ENCODE measurements around the gene C1D.

The C1D gene

DNA sequence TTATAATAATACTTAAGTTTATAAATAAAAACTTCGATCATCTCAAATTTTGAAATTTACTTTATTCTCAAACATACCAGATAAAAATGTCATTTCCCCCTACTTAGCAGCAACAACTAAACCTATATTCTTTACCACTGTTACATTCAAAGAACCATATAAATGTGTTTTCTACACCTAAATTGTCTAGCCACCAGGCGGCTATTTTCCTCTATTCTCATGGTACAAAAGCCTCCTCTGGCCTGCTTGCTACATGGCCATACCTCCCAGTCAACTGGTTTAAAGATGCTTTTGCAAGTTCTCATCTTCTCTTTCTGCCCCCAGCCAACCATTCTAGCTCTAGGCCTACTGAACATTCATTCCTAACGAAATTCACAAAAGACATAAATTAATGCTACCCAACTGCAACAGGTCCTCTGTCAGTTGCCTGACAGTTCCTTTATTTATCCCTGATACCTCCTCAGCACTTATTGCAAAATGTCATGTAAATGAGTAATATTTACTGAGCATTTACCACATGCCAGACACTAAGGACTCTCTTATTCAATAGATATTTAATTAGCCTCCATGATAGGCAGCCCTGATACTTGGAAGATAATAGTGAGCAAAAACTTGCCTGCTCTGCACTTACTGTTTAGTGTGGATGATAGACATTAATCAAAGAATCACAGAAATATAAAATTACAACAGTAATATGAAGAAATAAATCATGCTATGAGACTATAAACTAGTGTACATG, 5.0 kb downstream of the C1D start:
- DNase-seq: no peak

DNA sequence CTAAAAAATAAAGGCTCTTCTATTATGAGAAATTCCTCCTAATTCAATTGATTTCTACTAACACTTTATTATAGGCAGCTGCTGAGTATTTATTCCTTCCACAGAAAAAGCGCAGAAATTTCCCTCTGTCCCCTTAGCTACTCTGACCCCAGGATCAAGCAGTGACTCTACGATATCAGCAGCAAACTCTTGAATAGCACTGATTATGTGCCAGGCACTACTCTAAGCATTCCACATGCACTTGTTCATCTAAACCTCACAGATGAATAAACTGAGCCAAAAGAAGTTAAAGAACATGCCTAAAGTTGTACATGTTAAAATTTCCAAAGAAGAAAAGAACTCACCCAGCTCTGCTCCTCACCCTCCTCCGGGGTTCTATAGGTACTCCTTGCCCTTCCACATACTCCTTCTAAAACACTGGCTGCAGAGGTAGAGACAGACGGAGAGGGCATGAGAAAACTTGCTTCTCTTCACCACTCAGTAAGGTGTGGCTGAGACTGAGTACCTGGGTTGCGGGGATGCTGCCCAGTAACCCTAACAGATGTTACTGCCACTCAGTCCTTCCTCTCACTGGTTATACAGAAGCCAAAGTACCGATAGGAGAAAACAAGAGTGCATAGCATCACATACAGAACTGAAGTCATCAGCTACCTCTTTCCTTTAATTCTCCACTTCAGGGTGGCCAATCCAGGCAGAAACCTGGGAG, 9.9 kb downstream of the C1D start:
- DNase-seq: no peak

DNA sequence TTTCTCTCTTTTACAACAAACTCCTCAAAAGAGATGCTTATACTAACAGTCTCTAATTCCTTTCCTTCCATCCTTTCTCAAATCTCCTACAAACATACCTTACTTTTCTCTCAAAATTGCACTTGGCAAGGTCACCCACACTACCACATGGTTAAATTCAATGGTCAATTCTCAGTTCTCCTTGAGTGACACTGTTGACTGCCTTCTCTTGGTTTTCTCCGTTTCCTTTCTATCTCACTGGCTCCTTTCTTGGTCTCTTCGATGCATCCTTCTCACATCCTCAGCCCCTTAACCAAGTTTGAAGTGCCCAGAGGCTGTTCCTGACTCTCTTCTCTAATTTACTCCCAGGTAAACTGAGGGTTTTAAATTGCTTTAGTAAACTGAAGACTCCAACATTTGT, 12.5 kb downstream of the C1D start:
- DNase-seq: no peak

DNA sequence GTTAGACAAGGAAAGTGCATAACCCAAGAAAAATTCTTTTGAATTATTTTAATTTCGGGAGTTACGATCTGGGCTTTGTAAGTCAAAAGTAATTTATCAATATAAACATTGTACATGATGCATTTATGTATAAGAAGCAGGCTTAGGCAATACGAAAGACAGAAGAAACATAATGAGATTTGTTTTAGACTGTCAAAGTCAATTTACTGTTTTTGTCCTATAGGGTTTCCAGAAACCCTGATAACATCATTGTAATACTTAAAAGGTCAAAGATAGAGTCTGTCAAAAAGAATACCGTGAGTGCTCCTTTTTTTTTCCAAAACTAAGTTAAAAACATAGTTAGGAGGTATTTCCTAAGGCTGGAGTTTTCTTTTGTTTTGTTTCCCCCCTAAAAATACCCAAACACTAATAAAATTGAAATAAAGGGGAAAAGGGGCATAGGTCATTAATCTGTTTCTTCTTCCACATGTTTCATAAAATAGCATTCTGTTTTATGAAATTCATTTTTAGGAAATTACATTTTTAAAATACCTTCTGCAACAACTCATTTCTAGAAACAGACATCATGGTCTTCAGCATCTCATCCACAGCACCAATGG, 16.1 kb downstream of the C1D start:
- DNase-seq: no peak

DNA sequence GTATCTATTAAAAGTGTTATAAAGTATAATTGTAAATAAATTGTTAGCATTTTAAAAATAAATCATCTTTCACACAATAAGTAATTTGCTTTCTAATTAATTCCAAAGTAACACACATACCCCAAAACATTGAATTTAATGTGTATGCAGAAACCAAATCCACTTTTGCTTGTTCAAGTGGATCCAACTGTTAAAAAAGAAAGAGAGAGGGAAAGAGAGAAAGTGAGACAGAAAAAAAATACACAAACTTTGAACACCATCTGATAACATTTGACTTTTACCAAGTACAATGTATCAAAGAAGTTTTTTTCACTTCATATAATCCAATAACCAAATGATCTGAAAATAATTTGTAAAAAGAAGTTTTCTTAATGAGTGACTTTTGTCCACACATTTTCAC, 16.6 kb downstream of the C1D start:
- DNase-seq: no peak

DNA sequence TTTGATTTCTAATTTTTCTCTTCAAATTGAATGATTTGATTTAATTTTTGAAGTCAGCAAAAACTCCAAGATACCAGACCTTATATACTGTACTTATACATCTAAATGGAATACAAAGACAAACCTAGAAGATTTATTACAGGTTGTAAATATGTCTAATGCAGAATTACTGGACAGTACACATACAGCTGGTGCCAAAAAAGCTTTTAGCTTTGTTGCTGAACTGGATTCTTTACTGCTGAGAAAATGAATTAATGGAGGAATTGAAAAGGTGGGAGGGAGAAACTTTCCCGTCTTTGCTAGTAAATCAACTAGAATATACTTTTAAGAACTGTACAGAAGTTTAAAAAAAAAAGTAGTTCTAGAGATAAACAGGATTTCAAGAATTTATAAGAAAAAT, 17.5 kb downstream of the C1D start:
- DNase-seq: no peak

DNA sequence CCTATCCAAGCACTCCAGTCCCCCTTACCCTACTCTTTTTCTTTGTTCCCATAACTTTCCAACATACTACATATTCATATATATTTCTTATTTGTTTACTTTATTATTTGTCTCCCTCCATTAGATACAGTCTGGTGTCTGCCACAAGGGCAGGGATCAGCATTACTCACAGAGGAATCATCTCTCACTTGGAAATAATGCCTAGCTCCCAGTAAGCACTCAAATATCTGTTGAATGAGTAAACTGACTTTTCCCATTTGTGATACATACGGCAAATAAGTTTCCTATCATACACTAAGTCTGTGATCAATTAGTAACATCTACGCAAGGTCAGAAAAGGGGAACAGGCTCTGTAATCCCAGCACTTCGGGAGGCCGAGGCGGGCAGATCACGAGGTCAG, 18.7 kb downstream of the C1D start:
- DNase-seq: no peak

DNA sequence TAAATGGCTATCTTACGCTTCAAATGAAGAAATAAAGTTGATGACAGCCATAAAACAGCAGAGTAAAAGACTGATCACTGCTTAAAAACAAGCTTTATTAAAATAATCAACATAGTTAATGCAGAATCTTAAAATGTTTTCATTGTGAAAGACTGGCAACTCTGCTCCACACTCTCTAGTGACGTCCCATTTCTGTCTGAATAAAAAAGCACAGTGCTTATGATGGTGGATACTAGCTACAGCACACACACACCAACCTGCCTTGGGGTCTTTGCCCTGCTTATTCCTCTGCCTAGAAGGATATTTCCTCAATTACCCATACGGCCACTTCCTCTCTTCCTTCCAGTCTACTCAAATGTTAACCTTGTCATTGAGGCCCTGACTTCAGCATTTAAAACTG, 19.1 kb downstream of the C1D start:
- DNase-seq: no peak

DNA sequence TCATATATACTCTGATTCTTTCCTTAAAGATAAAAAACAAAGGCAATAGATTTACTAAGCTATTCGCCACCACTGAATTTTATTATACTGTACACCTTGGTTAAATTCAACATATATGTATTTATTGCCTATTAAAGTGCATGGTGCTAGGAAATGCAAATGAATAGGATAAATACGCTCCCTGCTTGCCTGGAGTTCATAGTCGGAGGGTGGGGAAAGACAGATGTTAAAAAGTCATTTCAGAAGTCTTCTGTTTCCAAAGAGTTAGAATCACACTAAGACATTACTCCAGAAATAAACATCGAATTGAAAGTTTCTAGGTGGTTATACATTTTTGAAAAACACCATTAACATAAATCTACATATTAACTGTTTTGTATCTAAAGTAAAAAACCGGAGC, 19.8 kb downstream of the C1D start:
- DNase-seq: no peak

DNA sequence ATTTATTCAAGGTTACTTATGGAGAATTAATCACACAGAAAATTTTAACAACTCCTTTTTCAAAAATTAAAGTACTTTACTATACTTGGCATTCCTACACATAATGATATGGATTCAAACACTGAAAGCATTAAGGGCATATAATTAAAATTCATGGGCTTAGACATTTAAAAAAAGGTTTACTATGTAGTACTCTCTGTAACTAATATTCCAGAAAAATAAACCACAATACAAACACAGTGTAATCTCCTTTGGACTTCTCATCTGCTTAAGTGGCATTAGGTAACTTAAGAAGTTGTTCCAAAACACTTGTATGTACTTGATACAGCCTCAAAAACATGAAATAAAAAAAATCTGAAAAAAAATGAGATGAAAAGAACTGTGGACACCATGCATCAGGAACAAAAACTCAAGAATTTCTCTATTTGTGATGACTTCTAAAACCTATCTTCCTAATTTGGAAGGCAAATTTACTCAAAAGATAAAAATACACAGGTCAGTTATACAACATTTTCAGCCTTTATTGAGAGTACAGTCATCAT, 21.0 kb downstream of the C1D start:
- DNase-seq: no peak

DNA sequence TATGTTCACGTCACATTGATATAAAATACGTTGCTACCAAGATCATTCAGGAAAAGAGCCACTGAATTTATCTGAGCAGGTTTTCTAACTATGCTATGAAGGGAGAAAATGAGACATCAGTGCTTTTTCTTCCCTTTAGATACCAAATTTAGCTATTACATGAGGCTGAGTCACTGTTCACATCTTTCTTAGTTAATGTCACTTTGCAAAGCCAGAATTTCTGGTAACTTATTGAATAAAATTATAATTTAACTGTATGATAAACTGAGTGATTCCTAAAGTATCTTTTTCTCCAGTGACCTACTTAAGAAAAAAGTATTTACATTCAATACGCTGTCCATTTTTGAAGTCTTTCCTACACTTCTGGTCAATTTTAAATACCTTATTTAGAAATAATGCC, 22.7 kb downstream of the C1D start:
- no peak for DNase-seq

DNA sequence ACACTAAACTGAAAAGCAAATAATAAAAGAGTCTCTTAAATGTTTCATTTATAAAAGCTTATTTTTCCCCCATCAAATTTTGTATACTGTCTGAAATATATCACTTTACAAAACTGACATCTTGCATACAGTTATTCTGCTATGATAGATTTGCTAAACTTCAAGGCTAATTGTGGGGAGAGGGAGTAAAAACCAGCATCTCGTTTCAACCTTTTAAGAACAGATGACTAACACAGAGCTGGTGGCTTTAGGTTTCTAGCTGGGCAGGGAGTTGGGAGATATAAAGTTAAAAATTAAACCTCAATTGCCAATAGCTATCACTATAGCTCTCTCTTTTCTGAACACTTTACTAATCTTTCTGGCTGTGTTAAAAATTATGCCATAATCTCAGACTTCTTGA, 23.5 kb downstream of the C1D start:
- DNase-seq: no peak

DNA sequence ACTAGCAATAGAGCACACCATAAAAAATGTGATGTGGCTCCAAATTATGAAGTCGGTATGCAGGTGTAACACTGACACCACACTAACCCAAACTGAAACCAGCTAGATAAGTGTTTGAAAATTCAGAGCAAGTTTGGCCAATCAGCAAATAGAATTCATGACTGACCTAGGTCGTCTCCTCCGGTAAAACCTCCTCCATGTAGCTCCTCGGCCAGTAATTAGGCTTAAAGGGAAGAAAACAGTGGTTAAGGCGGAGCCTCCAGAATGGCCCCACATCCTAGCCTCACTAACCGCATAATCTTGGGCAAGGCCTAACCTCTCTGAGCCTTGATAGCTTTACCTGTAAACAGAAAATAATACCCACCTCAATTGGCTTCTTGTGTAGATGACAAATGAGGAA, 30.1 kb downstream of the C1D start:
- DNase-seq: no peak

DNA sequence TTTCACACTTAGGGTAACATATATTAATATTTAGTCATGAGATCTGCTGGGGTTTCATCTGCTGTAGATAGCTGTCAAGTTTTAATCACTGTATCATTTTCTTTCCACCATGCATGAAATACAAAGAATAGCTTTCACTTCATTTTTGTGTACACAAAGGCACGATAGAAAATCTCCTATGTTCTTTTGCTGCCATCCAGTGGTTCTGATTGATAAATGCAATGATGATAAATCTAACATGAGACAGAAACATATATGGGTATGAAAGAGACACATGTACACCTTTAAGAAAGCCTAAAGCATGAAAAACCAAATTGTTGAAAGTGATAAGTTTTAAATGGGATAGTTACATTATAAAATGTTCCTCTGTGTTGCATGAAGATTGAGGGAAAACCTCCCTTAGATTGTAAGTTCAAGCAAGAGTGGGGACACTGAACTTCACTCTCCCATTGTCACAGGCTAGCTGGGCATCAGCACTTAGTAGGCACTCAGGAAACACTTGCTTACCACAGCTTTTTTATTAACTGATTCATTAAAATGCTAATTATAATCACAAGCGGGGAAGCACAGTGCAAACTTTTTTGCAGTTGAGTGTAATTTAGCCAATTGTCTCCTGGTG, 31.2 kb downstream of the C1D start:
- DNase-seq: peak; percentile 14

DNA sequence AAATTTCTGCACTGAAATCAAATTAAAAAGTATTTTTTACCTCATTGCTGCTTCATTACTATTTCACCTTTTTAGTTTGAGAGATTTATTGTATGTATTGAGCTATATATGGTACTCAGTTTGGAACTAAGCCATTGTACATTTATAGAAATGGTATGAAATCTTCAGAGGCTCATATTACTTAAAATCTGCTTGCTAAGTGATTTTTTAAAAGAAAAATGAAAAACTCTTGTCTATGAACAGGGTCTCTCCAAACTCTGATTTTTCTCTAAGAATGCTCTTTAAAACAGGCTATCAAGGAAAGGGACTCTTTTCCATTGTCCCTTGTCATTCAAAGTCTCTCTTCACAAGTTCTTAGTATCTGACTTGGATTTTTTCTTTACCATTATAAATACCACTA, 31.8 kb downstream of the C1D start:
- DNase-seq: no peak

DNA sequence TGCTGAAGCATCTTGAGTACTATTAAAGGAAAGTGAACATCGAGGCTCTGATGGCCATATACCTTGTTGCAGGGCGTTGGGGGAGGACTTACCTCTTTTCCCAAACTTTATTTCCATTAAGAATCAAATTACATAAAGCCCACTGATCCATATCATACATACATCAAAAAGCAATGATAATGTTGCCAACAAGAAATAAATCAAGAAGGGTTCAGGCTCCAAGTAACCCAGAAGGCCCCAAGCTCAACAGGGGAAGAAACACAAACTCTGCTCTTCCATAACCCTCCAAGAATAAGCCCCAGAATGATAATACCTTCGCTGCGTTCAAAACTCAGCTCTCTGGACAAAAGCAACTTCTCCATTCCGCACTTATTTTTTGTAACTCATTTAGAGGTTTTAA, 32.3 kb downstream of the C1D start:
- no peak for DNase-seq

DNA sequence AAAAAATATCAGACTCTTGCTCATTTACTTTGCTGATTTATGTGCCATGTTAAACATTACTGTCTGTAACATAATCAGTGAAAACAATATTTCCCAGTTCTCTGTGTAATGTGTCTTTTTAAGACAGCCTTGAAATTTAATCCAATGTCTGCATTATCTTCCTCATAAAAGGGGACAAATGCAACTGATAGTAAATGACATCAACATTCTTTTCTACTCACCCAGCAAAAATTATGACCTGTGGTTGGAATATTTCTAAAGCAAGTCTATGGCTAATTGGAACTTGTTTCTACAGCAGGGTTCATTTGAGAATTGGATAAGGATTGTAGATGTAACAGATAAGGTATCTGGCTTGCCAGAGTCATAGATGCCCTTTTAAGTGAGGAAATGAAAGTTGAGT, 34.8 kb downstream of the C1D start:
- no peak for DNase-seq

DNA sequence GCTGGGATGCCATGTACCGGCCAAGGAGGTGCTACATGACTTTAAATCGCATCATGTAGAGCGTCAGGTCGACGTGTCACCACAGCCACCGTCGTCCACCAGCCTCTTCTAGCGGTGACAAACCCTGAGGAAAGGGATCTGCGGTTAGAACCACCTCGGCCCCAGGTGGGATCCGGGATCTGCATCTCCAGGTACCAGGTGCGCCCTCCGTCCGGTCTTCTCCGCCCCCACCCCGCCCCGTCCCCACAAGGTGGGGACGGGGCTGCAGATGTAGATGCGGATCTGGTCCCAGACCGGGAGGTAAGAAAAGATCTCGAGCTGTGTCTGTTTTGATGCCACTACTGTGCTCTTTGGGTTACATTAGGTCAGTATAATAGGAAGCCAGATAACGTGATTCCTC, 38.4 kb downstream of the C1D start:
- no peak for DNase-seq

DNA sequence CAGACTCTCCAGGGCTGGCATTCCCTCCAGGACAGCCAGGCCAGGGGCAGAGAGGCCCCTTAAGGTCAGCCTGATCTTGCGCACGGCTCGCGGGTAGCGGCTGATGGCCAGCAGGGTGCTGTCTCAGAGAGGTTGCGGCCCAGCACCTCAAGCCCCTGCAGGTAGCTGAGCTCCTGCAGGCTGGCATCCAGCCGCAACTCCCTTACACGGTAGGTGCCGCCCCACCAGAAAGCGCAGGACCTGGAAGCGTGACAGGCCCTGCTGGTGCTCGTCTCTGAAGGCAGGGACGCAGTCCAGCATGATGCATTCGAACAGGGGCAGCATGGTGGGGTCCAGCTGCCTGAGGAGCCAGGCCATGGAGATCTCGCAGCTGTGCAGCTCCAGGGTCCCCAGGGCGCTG, 38.9 kb downstream of the C1D start:
- no peak for DNase-seq

DNA sequence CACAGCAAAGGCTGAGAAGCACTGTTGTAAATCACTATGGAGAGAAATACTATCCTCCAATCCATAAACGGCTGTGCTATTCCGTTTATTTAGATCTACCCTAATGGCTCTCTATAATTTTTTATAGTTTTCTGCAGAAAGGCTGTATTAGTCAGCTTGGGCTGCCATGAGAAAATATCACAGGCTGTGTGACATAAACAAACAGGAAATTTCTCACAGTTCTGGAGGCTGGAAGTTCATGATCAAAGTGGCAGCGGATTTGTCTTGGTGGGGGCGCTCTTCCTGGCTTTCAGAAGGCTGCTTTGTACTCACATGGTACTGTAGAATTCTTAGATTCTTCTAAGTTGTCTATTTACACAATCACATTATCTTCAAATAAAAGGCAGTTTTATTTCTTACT, 44.1 kb downstream of the C1D start:
- no peak for DNase-seq

DNA sequence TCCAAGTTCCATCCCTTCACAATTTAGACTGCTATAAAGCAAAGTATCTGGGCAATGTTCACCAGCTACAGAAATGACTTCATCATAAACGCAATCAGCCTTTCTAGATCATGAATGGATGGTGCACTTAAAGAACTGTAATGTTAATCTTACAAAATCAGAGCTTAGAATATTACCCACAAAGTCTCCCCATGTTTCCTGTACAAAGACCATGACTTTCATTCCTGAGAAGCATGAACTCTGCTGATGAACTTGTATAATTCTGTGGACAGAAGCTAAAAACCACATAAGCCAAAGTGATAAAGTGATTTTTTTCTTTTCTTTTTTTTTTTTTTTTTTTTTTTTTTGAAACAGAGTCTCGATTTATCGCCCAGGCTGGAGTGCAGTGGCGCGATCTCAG, 53.3 kb downstream of the C1D start:
- no peak for DNase-seq

DNA sequence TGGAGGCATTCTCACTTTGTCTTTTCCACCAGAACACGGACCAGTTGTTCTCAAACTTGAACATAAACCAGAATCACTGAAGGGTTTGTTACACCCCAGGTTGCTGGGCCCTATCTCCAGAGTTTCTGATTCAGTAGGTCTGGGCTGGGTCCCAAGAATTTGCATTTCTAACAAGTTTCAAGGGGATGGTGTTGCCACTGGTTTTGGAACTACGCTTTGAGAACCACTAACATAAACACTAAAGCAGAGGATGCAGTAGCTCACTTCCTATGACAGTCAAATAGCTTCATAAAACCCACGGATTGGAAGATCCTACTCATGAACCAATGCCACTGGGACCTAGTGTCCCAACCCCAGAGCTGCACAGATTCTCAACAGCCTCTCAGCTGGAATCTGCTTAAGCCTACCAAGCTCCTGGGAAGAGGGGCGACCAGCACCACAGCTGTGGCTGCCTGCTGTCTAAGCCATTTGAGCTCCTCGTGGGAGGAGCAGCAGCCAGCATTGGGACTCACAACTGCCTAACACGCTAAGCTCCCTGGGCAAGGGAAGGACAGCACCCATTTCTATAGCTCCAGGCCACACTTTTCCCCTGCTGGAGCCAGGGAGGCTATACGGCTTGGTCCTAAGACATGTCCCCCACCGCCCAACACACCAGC, 62.5 kb downstream of the C1D start:
- DNase-seq: no peak

DNA sequence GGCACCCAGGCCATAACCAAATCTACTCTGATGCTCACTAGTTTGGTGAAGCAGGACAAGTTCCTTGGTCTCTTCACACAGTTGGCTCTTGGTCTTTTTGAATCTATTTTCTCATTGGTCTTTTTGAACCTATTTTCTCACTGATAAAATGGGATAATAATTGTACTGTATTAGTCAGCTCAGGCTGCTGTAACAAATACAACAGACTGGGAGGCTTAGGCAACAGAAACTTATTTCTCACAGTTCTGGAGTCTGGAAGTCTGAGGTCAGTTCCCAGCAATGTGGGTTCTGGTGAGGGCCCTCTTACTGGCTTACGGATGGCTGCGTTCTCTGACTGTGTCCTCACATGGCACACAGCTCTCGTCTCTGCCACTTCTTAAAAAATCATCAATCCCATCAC, 63.5 kb downstream of the C1D start:
- DNase-seq: no peak

Data from KG1 (cell line).